Gastrocnemius medialis (tissue), 4 donors: ENCODE measurements around the gene PKM.

Experiments
- CTCF ChIP-seq, 5 experiments: fragments of 450-650 bp in 3 of 5; fragments of 200-600 bp in 2 of 5; sonication (generic) in 2 of 5; IDR thresholded peaks in 4 of 5; conservative IDR thresholded peaks in 1 of 5; 1 replicate in 4 of 5; 2 replicates in 1 of 5; pipeline ENCODE4 v1.5.1; 2016 to 2019; ENCODE audit warnings: antibody characterized with exemption in 5 of 5, mild to moderate bottlenecking in 3 of 5, moderate library complexity in 3 of 5
- POLR2A ChIP-seq, 2 donors: fragments of 450-650 bp; IDR thresholded peaks; one replicate each; pipeline ENCODE4 v1.6.1; 2017; ENCODE audit warnings: antibody characterized with exemption in 2 of 2, mild to moderate bottlenecking in 2 of 2, moderate library complexity in 2 of 2

- TF ChIP-seq CTCF (IDR thresholded peaks at IDR 0.05 in 4 of 5, conservative IDR thresholded peaks at IDR 0.05 in 1 of 5) (no peak), POLR2A (IDR thresholded peaks at IDR 0.05) (no peak)
Measured at GRCh38 chr15:72206677-72207000, 24.4 kb downstream of the PKM start.
